H1 (cell line): ENCODE data around the gene ANGEL2. TPM values are rescaled to one million over a fixed set of nuclear protein-coding genes. Genes with fewer than 3 reads are reported as not detected.

Experiments used
- FOSL1 ChIP-seq: IDR thresholded peaks from 2 replicates; pipeline ENCODE4 v1.6.1; 2011; ENCODE audit warnings: mild to moderate bottlenecking, low read depth, low read length, moderate library complexity; ENCODE audit not compliant: insufficient read depth
- KDM4A ChIP-seq: IDR thresholded peaks from one replicate; pipeline ENCODE4 v1.7.1; 2012; ENCODE audit warnings: low read depth, mild to moderate bottlenecking, moderate library complexity, low read length, inconsistent platforms; ENCODE audit not compliant: severe bottlenecking
- SP1 ChIP-seq: IDR thresholded peaks from 2 replicates; pipeline ENCODE4 v1.6.1; 2011; ENCODE audit warnings: low read depth, low read length
- polyA plus RNA-seq, 7 experiments: library from polyadenylated mRNA; depleted of rRNA in 3 of 7; stranded (reverse) in 5 of 7; unstranded in 2 of 7; fragments of >200 nt in 5 of 7; fragments of 200-250 nt in 2 of 7; gene quantifications; 1 replicate in 5 of 7; 2 replicates in 1 of 7; 4 replicates in 1 of 7; pipeline versions ENCODE4 v1.2.1 to v1.2.3, GENCODE V29; 2011 to 2013; ENCODE audit warnings: missing spikeins in 2 of 7, mixed read lengths in 2 of 7
- total RNA-seq: library from RNA; stranded (reverse); fragmentation: NEBNext Ultra II Directional; extraction: Animal tissue kit (Norgen Biotek cat#: 25700); gene quantifications from 2 replicates; pipeline ENCODE4 v1.2.1, GENCODE V29; 2021

ANGEL2 gene
- total and polyA plus RNA-seq, 2 of the 8 experiments (the other 6 are each of a cell fraction or from before 2014, with no cell fraction given), result 18.1 to 39.9 TPM

DNA sequence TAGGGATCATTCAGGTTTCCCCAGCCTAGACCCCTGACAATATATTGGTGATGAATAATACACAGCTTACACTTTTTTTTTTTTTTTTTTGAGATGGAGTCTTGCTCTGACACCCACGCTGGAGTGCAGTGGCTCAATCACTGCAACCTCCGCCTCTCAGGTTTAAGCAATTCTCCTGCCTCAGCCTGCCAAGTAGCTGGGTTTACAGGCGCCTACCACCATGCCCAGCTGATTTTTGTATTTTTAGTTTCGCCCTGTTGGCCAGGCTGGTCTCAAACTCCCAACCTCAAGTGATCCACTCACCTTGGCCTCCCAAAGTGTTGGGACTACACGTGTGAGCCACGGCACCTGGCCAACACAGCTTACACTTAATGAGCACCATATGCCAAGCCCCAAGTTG is 58.1 kb downstream of the ANGEL2 start (continued):
- TF ChIP-seq KDM4A (no peak), FOSL1 (no peak), SP1 (no peak)
